ENCODE data around the gene RPL27A. TPM values are rescaled to one million over a fixed set of nuclear protein-coding genes. Genes with fewer than 3 reads are reported as not detected.

RPL27A gene
- polyA plus RNA-seq, 1 of the 3 experiments (the other 2 are of a cell fraction): 1,162 TPM

GRCh38 chr11:8719211-8719649 is 36.6 kb downstream of the RPL27A start:
- no peaks in the 10 kb centered on the region for H3K9me2 ChIP-seq
- H3K4me2 ChIP-seq: peak overlapping the region; percentile 80
- DNase-seq: no peak
- peaks cover 35% of the 10 kb centered on the region for H3K79me2 ChIP-seq (ENCODE audit: insufficient read depth)
- ChIA-PET CTCF (interaction anchor here (1.0 kb wide), 1 partner anchor 9 kb away, joined by 3 read pairs; no protein-coding TSS in a partner anchor), POLR2A (no interaction called here)
- H3K27me3 ChIP-seq (ENCODE audit: insufficient read depth): no peaks in the 10 kb centered on the region
- no peaks in the 10 kb centered on the region for H3K9me3 ChIP-seq
- H3K9ac ChIP-seq: peak overlapping the region; percentile 58; the same call in 1 of the 2 replicates
- peaks cover 15 to 16% of the 10 kb centered on the region in 2 experiments for H3K36me3 ChIP-seq (replicated peaks in 1 of 2; ENCODE audit: control insufficient read depth in 1 of 2, insufficient read depth in 2 of 2, low read length in 1 of 2)
- peaks cover 29 to 57% of the 10 kb centered on the region in 2 experiments; a peak in 3 of 4 replicates for H3K4me1 ChIP-seq (ENCODE audit: control insufficient read depth in 1 of 2, insufficient read depth in 2 of 2, low read depth in 1 of 2, low read length in 1 of 2)
- H3K4me3 ChIP-seq (ENCODE audit: low read depth in 2 of 2, low read length in 1 of 2): peak overlapping the region in 1 of 2 experiments; percentile 11; a peak in 2 of 4 replicates
- peaks cover 30% of the 10 kb centered on the region for H3F3A ChIP-seq (replicated peaks; ENCODE audit: insufficient read depth)
- 5% methylated on average over 4 of the region's 4 CpGs for WGBS (ENCODE audit: low lambda C conversion rate)
- peak overlapping the region; percentile 80 to 96 for H3K27ac ChIP-seq (ENCODE audit: low read depth in 2 of 2, low read length in 1 of 2)
- H2AFZ ChIP-seq (ENCODE audit: low read depth): no peak overlapping the region
- H4K20me1 ChIP-seq (ENCODE audit: insufficient read depth): no peaks in the 10 kb centered on the region
- peak; percentile 93 for TF ChIP-seq PBX3 (IDR thresholded peaks at IDR 0.05)
- peak; percentile 37; the same call in 1 of the 2 replicates for TF ChIP-seq POLR2AphosphoS5 (IDR thresholded peaks at IDR 0.05; ENCODE audit: low read depth, low read length)
- no peak for TF ChIP-seq SIN3A (IDR thresholded peaks at IDR 0.05; ENCODE audit: borderline replicate concordance, low read depth, low read length)
- TF ChIP-seq FOXJ3 (CRISPR knock-in tag; IDR thresholded peaks at IDR 0.05): no peak
- TF ChIP-seq JUND (IDR thresholded peaks at IDR 0.05): peak; percentile 99
- TF ChIP-seq RXRA (IDR thresholded peaks at IDR 0.05; ENCODE audit: borderline replicate concordance, low read depth): peak; percentile 95; the same call in 1 of the 2 replicates
- TF ChIP-seq GABPA (IDR thresholded peaks at IDR 0.05; ENCODE audit: low read depth): peak; percentile 34; the same call in 1 of the 2 replicates
- TF ChIP-seq MXI1 (IDR thresholded peaks at IDR 0.05; ENCODE audit: low read depth, low read length): no peak
- TF ChIP-seq ZBTB33 (IDR thresholded peaks at IDR 0.05; ENCODE audit: borderline replicate concordance, low read depth): peak; percentile 61; the same call in 1 of the 2 replicates
- TF ChIP-seq SMC3 (IDR thresholded peaks at IDR 0.05; ENCODE audit: low read depth, low read length): no peak
- no peak for TF ChIP-seq IRF3 (IDR thresholded peaks at IDR 0.05; ENCODE audit: low read depth, low read length)
- peak; percentile 88 for TF ChIP-seq NFIC (IDR thresholded peaks at IDR 0.05; ENCODE audit: borderline replicate concordance)
- TF ChIP-seq TCF12 (IDR thresholded peaks at IDR 0.05): peak; percentile 94
- no peak for TF ChIP-seq USF2 (IDR thresholded peaks at IDR 0.05; ENCODE audit: borderline replicate concordance, low read depth, low read length)
- no peak for TF ChIP-seq TAF1 (IDR thresholded peaks at IDR 0.05; ENCODE audit: borderline replicate concordance, low read depth, low read length)
- TF ChIP-seq FOXM1 (IDR thresholded peaks at IDR 0.05; ENCODE audit: low read depth): peak; percentile 84; the same call in 1 of the 2 replicates
- TF ChIP-seq CTCF (IDR thresholded peaks at IDR 0.05): no peak
- peak; percentile 42; the same call in 1 of the 2 replicates for TF ChIP-seq MEF2A (IDR thresholded peaks at IDR 0.05; ENCODE audit: borderline replicate concordance, low read depth)
- TF ChIP-seq RAD21 (IDR thresholded peaks at IDR 0.05; ENCODE audit: low read length): no peak
- TF ChIP-seq EP300 (IDR thresholded peaks at IDR 0.05; ENCODE audit: borderline replicate concordance in 1 of 2, low read depth in 1 of 2, low read length in 1 of 2): peak in 1 of 2 experiments; percentile 94; a peak in 2 of 4 replicates
- TF ChIP-seq MAX (IDR thresholded peaks at IDR 0.05; ENCODE audit: low read depth): peak; percentile 47; the same call in 1 of the 2 replicates
- no peak for TF ChIP-seq NRF1 (IDR thresholded peaks at IDR 0.05; ENCODE audit: low read depth, low read length)
- TF ChIP-seq TEAD4 (IDR thresholded peaks at IDR 0.05; ENCODE audit: borderline replicate concordance, insufficient read depth): peak; percentile 90
